Esophagus muscularis mucosa (tissue), 4 donors: ENCODE data around the gene NGEF.

Source experiments
- CTCF ChIP-seq, 3 experiments: fragments of 200-600 bp in 2 of 3; fragments of 450-650 bp in 1 of 3; sonication (generic) in 2 of 3; IDR thresholded peaks; one replicate each; pipeline ENCODE4 v1.5.1; 2017 to 2019; ENCODE audit warnings: antibody characterized with exemption in 3 of 3, mild to moderate bottlenecking in 2 of 3, moderate library complexity in 1 of 3
- EP300 ChIP-seq: sonication (generic); formaldehyde crosslinking; IDR thresholded peaks from one replicate; pipeline ENCODE4 v1.6.1; 2017; ENCODE audit warnings: antibody characterized with exemption
- POLR2A ChIP-seq: fragments of 450-650 bp; IDR thresholded peaks from one replicate; pipeline ENCODE4 v1.6.1; 2017; ENCODE audit warnings: antibody characterized with exemption, moderate library complexity, mild to moderate bottlenecking, low read depth
- POLR2AphosphoS5 ChIP-seq, 2 donors: sonication (generic); formaldehyde crosslinking; IDR thresholded peaks; one replicate each; pipeline ENCODE4 v1.6.1; 2017; ENCODE audit warnings: antibody characterized with exemption in 2 of 2

GRCh38 chr2:233062451-233062850 is 49.4 kb upstream of the NGEF start:
- TF ChIP-seq POLR2A = no peak
- TF ChIP-seq EP300 = no peak
- no peak for TF ChIP-seq CTCF (IDR thresholded peaks at IDR 0.05)
- TF ChIP-seq POLR2AphosphoS5 (IDR thresholded peaks at IDR 0.05) = no peak
